KMS-11 (cell line): Measurements from ENCODE around the gene TSC22D2.

Experiments used
- H2AFZ ChIP-seq: fragments of 200-600 bp; sonication (generic); 2 replicates; pipeline ENCODE4 v1.6.1; 2016; ENCODE audit warnings: antibody characterized with exemption, mixed run types, low read depth
- H3K27ac ChIP-seq: fragments of 200-600 bp; sonication (generic); 2 replicates; pipeline ENCODE4 v1.6.1; 2016; ENCODE audit warnings: mild to moderate bottlenecking, mixed run types
- H3K27me3 ChIP-seq: fragments of 200-600 bp; sonication (generic); 2 replicates; pipeline ENCODE4 v1.6.1; 2017; ENCODE audit warnings: mild to moderate bottlenecking, low read depth, mixed run types, moderate library complexity; ENCODE audit not compliant: insufficient read depth
- H3K36me3 ChIP-seq: fragments of 200-600 bp; sonication (generic); 2 replicates; pipeline ENCODE4 v1.6.1; 2017; ENCODE audit warnings: mild to moderate bottlenecking, mixed run types; ENCODE audit not compliant: insufficient read depth
- H3K4me1 ChIP-seq: fragments of 200-600 bp; sonication (generic); 2 replicates; pipeline ENCODE4 v1.6.1; 2016; ENCODE audit warnings: mild to moderate bottlenecking, low read depth, mixed run types; ENCODE audit not compliant: poor library complexity, severe bottlenecking
- H3K4me2 ChIP-seq: fragments of 200-600 bp; sonication (generic); 2 replicates; pipeline ENCODE4 v1.7.0; 2016; ENCODE audit warnings: mild to moderate bottlenecking, mixed run types
- H3K4me3 ChIP-seq: fragments of 200-600 bp; sonication (generic); IDR thresholded peaks from 2 replicates; pipeline ENCODE4 v1.6.1; 2017; ENCODE audit warnings: low read depth, low read length, mixed read lengths; ENCODE audit not compliant: insufficient read depth
- H3K79me2 ChIP-seq: fragments of 200-600 bp; sonication (generic); 2 replicates; pipeline ENCODE4 v1.6.1; 2016; ENCODE audit warnings: low read depth, mixed run types; ENCODE audit not compliant: insufficient read depth
- H3K9ac ChIP-seq: fragments of 200-600 bp; sonication (generic); 2 replicates; pipeline ENCODE4 v1.6.1; 2016; ENCODE audit warnings: mild to moderate bottlenecking, mixed run types
- H4K20me1 ChIP-seq: fragments of 200-600 bp; sonication (generic); 2 replicates; pipeline ENCODE4 v1.6.1; 2016; ENCODE audit warnings: mild to moderate bottlenecking, mixed run types; ENCODE audit not compliant: insufficient read depth
- TF ChIP-seq, protein P1 (sequence below): fragments of 200-600 bp; sonication (generic); conservative IDR thresholded peaks from 2 replicates; pipeline ENCODE4 v1.6.1; 2017; ENCODE audit warnings: low read depth, mild to moderate bottlenecking, antibody characterized with exemption, low read length, moderate library complexity, mixed read lengths

Gene TSC22D2

DNA sequence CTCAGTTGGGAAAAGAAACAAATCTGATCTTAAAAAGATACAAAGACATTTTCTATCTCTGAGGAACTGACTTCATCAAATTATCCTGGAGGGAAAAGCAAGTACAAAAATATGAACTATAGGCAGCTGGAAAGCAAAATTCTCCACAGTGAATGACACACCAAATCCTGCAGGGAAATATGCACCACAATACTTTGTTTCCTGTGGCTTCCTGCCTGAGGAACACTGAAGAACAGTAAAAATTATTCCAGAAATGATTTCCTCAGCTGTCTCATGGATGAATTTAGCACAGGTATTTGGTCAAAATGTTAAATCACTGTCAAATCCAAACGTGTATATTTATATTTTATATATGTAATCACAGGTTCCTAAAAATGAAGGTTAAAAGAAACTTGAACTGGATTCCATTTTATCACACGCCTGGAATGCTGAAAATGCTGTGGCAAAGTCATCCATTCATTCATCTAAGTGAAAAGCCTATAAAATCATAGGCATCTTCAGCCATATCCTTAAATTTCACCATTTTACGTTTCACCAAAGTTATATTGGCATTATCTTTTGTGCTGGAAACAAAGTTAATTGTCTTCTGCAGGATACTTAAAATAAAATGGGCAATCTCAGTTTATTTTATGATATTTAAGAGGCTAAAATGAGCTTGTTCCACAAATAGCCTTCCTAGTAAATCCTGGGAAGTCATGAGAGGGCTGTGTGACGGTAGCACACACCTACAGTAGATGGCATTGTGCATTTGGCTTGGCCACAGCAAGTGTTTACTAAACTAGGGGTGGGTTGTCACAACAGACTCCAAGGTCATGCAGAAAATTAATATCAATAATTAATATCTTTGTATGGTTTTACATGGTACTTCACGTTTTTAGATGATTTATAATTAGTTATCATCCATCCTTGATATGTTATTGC, 19.3 kb upstream of the TSC22D2 start:
- no peaks in the 10 kb centered on the region for H3K27me3 ChIP-seq
- no peak overlapping the region for H3K27ac ChIP-seq
- no peaks in the 10 kb centered on the region for H3K36me3 ChIP-seq
- no peaks in the 10 kb centered on the region for H3K79me2 ChIP-seq
- peaks cover 42% of the 10 kb centered on the region for H3K4me1 ChIP-seq
- H3K4me3 ChIP-seq, result no peak overlapping the region
- TF ChIP-seq, protein P1, sequence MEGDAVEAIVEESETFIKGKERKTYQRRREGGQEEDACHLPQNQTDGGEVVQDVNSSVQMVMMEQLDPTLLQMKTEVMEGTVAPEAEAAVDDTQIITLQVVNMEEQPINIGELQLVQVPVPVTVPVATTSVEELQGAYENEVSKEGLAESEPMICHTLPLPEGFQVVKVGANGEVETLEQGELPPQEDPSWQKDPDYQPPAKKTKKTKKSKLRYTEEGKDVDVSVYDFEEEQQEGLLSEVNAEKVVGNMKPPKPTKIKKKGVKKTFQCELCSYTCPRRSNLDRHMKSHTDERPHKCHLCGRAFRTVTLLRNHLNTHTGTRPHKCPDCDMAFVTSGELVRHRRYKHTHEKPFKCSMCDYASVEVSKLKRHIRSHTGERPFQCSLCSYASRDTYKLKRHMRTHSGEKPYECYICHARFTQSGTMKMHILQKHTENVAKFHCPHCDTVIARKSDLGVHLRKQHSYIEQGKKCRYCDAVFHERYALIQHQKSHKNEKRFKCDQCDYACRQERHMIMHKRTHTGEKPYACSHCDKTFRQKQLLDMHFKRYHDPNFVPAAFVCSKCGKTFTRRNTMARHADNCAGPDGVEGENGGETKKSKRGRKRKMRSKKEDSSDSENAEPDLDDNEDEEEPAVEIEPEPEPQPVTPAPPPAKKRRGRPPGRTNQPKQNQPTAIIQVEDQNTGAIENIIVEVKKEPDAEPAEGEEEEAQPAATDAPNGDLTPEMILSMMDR, result no peak
- no peak overlapping the region for H3K4me2 ChIP-seq
- H3K9ac ChIP-seq, result no peak overlapping the region
- H4K20me1 ChIP-seq, result no peaks in the 10 kb centered on the region
- no peak overlapping the region for H2AFZ ChIP-seq

DNA sequence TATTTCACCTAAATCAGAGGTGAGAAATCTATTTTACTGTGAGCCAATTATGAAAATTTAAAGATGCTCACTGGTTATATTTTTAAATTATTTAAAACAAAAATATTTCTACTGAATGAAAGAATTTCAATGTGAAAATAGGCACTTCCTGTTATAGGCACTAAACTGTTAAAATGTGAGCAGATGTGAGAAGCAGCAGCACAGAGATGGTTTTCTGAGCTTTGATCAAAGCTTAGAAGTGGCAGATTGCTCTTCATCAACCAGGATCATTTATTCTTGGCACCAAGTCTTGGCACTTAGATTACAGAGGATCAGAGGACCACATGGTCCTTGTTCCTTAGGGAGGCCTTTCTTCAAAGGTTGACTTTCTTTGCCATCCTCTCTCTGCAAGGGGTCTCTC, 18.0 kb upstream of the TSC22D2 start:
- Histone ChIP-seq H3K79me2 (no peaks in the 10 kb centered on the region), H3K27me3 (no peaks in the 10 kb centered on the region), H3K27ac (no peak overlapping the region), H4K20me1 (no peaks in the 10 kb centered on the region), H3K4me2 (no peak overlapping the region), H3K36me3 (no peaks in the 10 kb centered on the region), H2AFZ (no peak overlapping the region), H3K4me3 (no peak overlapping the region), H3K9ac (no peak overlapping the region), H3K4me1 (peaks cover 29% of the 10 kb centered on the region)
- TF ChIP-seq, protein P1, result no peak

DNA sequence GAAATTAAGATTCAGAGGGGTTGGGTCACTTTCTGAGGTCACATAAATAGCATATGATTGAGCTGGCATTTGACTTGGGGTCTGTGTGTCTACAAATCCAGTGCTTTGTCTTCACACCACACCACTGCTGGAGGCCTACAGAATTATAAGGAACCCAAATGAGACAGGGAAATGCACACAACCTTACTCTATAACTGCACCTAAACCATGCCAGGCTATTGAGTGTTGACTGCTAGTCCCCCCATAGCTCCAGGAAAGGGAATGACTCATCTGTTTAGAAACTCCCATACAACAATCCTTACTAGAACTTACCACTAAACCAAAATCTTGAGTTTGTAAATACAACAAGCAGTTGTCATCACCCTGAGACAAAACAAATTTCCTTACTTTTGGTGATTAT, 16.9 kb upstream of the TSC22D2 start:
- Histone ChIP-seq H3K27ac (no peak overlapping the region), H3K36me3 (no peaks in the 10 kb centered on the region), H3K79me2 (no peaks in the 10 kb centered on the region), H4K20me1 (no peaks in the 10 kb centered on the region), H3K4me1 (peaks cover 18% of the 10 kb centered on the region), H3K27me3 (no peaks in the 10 kb centered on the region), H3K9ac (no peak overlapping the region), H2AFZ (no peak overlapping the region), H3K4me3 (no peak overlapping the region), H3K4me2 (no peak overlapping the region)
- TF ChIP-seq, protein P1, result no peak

DNA sequence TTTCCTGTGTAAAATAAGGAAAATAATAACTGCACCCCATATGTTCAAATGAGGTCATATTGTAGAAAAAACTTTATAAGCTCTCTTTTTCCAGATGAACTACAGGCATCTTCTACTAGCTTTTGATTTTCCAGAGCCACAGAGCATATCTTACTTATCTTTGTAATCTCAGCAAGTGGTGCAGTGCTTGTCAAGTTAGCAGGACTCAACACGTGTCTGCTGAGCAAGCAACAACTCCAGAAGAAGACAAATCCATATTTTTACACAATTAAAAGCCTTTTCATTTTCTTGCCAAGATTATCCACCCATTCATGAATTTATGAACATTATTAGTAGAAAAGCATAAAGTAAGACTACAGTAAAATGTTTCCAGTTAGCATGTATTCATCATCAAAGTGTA, 14.4 kb upstream of the TSC22D2 start:
- no peak overlapping the region for H3K4me3 ChIP-seq
- no peaks in the 10 kb centered on the region for H3K36me3 ChIP-seq
- H3K79me2 ChIP-seq, result no peaks in the 10 kb centered on the region
- H4K20me1 ChIP-seq, result no peaks in the 10 kb centered on the region
- H2AFZ ChIP-seq, result no peak overlapping the region
- TF ChIP-seq, protein P1, result no peak
- H3K9ac ChIP-seq, result no peak overlapping the region
- H3K4me1 ChIP-seq, result no peaks in the 10 kb centered on the region
- no peak overlapping the region for H3K4me2 ChIP-seq
- H3K27ac ChIP-seq, result no peak overlapping the region
- H3K27me3 ChIP-seq, result no peaks in the 10 kb centered on the region
